Astrocyte (in vitro differentiated cells and primary cell): ENCODE results near the gene IL6ST. TPM values are rescaled to one million over a fixed set of nuclear protein-coding genes. Genes with fewer than 3 reads are reported as not detected.
"Not testable (repeated sequence)": the region's sequence is repeated elsewhere in the genome, so short reads cannot be mapped to it uniquely, and the experiment has no call there.

Experiments used
- DNase-seq: peaks from one replicate; pipeline ENCODE4 v3.0.0-alpha.2; 2010; ENCODE audit warnings: low read depth
- FAIRE-seq: peaks from 2 replicates; lab custom pipeline; 2011; peaks lifted over from hg19 to GRCh38; lab: Jason Lieb, UNC
- H2AFZ ChIP-seq: 2 replicates; pipeline ENCODE4 v1.6.0; 2012; ENCODE audit warnings: low read depth, low read length, inconsistent platforms
- H3K27ac ChIP-seq: 2 replicates; pipeline ENCODE4 v1.5.1; 2011; ENCODE audit warnings: low read depth, low read length, inconsistent platforms
- H3K27me3 ChIP-seq: 2 replicates; pipeline ENCODE4 v1.6.0; 2011; ENCODE audit warnings: low read length, inconsistent platforms; ENCODE audit not compliant: insufficient read depth
- H3K36me3 ChIP-seq: 2 replicates; pipeline ENCODE4 v1.5.1; 2011; ENCODE audit warnings: low read length, inconsistent platforms; ENCODE audit not compliant: insufficient read depth
- H3K4me1 ChIP-seq: 2 replicates; pipeline ENCODE4 v1.5.1; 2011; ENCODE audit warnings: low read length, inconsistent platforms; ENCODE audit not compliant: insufficient read depth
- H3K4me2 ChIP-seq: 2 replicates; pipeline ENCODE4 v1.6.0; 2012; ENCODE audit warnings: low read length, inconsistent platforms
- H3K4me3 ChIP-seq: 2 replicates; pipeline ENCODE4 v1.5.1; 2011; ENCODE audit warnings: low read depth, mild to moderate bottlenecking, low read length, inconsistent platforms; ENCODE audit not compliant: insufficient read depth
- H3K79me2 ChIP-seq: 2 replicates; pipeline ENCODE4 v1.6.0; 2012; ENCODE audit warnings: mild to moderate bottlenecking, low read length, inconsistent platforms; ENCODE audit not compliant: insufficient read depth
- H3K9ac ChIP-seq: 2 replicates; pipeline ENCODE4 v1.6.0; 2012; ENCODE audit warnings: mild to moderate bottlenecking, low read length, inconsistent platforms
- H3K9me3 ChIP-seq: 2 replicates; pipeline ENCODE4 v1.5.1; 2012; ENCODE audit warnings: low read depth, mild to moderate bottlenecking, low read length, inconsistent platforms; ENCODE audit not compliant: insufficient read depth
- H4K20me1 ChIP-seq: 2 replicates; pipeline ENCODE4 v1.6.0; 2012; ENCODE audit warnings: low read length, inconsistent platforms; ENCODE audit not compliant: insufficient read depth
- H3K27ac Mint-ChIP-seq: one replicate; pipeline ENCODE4 v1.8.0; 2021; ENCODE audit warnings: mild to moderate bottlenecking, mixed read lengths; ENCODE audit not compliant: unreplicated experiment
- H3K27me3 Mint-ChIP-seq: one replicate; pipeline ENCODE4 v1.8.0; 2021; ENCODE audit warnings: low read depth, mixed read lengths; ENCODE audit not compliant: unreplicated experiment
- H3K36me3 Mint-ChIP-seq: one replicate; pipeline ENCODE4 v1.8.0; 2021; ENCODE audit warnings: low read depth, mixed read lengths; ENCODE audit not compliant: unreplicated experiment
- H3K4me1 Mint-ChIP-seq: one replicate; pipeline ENCODE4 v1.8.0; 2021; ENCODE audit warnings: low read depth, mixed read lengths; ENCODE audit not compliant: unreplicated experiment
- H3K4me3 Mint-ChIP-seq: one replicate; pipeline ENCODE4 v1.8.0; 2021; ENCODE audit warnings: mild to moderate bottlenecking, moderate library complexity, mixed read lengths; ENCODE audit not compliant: unreplicated experiment
- H3K9me3 Mint-ChIP-seq: one replicate; pipeline ENCODE4 v1.8.0; 2021; ENCODE audit warnings: mild to moderate bottlenecking, mixed read lengths; ENCODE audit not compliant: unreplicated experiment
- EZH2 ChIP-seq: IDR thresholded peaks from 2 replicates; pipeline ENCODE4 v1.6.1; 2012; ENCODE audit warnings: mild to moderate bottlenecking, low read length, inconsistent platforms; ENCODE audit not compliant: insufficient read depth
- total RNA-seq: library from RNA; stranded (reverse); gene quantifications from 2 replicates; pipeline ENCODE4 v1.2.1, GENCODE V29; 2021
- TF ChIP-seq, protein P1 (sequence below): IDR thresholded peaks from 2 replicates; pipeline ENCODE4 v1.5.1; 2011; ENCODE audit warnings: low read depth, mild to moderate bottlenecking, inconsistent platforms, low read length, moderate library complexity; ENCODE audit not compliant: insufficient read depth

Gene IL6ST
- total RNA-seq, 1 donor from 2014 or later: 158 TPM

DNA sequence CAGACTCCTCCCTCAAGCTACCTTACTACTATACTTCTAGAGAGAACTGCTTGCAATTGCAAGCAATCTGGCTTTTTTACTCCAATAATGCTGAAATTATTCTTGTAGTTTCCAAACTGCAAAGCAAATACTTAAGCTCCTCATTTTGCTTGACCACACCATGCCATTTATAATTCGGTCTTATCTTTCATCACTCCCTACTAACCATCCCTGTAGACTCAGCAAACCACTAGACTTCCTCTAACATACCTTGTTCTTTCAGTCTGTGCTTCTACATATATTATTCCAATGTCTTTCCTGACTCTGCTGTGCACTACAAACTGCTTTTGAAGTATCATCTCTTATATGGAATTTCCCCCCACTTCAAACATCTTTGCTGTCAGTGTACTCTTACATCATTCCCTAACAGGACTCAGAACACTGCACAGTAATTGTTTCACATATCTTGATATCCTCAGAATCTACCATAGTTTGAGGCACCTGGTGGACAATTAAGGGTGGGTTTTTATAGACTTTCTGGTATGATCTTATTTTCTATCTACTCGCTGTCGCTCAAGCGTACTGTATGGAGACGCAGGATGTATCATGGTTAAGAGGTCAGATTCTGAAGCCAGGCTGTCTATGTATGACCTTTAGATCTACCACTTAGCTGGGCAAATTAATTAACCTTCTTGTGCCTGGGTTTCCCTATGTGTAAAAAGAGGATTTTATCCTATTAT, 2.8 kb downstream of the IL6ST start:
- Histone ChIP-seq H3K4me2 (peak overlapping the region; percentile 92), H2AFZ (no peak overlapping the region), H3K79me2 (peaks cover 73% of the 10 kb centered on the region), H4K20me1 (peaks cover 57% of the 10 kb centered on the region), H3K4me1 (peaks cover 20% of the 10 kb centered on the region), H3K36me3 (no peaks in the 10 kb centered on the region), H3K27ac (no peak overlapping the region), H3K9ac (no peak overlapping the region), H3K27me3 (no peaks in the 10 kb centered on the region), H3K9me3 (no peaks in the 10 kb centered on the region), H3K4me3 (peak overlapping the region; percentile 91)
- DNase-seq (peak; percentile 49), FAIRE-seq (no peak)
- Mint-ChIP-seq H3K4me1 (peaks cover 30% of the 10 kb centered on the region), H3K27ac (no peak overlapping the region), H3K4me3 (peak overlapping the region; percentile 17), H3K9me3 (no peaks in the 10 kb centered on the region), H3K36me3 (no peaks in the 10 kb centered on the region), H3K27me3 (no peaks in the 10 kb centered on the region)
- no peak for TF ChIP-seq EZH2

DNA sequence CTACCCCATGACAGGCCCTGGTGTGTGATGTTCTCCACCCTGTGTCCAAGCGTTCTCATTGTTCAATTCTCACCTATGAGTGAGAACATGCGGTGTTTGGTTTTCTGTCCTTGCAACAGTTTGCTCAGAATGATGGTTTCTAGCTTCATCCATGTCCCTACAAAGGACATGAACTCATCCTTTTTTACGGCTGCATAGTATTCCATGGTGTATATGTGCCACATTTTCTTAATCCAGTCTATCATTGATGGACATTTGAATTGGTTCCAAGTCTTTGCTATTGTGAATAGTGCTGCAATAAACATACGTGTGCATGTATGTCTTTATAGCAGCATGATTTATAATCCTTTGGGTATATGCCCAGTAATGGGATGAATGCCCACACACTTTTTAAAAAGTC, 3.9 kb downstream of the IL6ST start:
- peaks cover 64% of the 10 kb centered on the region for H4K20me1 ChIP-seq
- H3K36me3 ChIP-seq, H3K9me3 ChIP-seq, FAIRE-seq, H3K4me3 Mint-ChIP-seq, H3K27ac ChIP-seq, H3K27me3 ChIP-seq, H2AFZ ChIP-seq, H3K9ac ChIP-seq, H3K27me3 Mint-ChIP-seq, H3K4me3 ChIP-seq, H3K27ac Mint-ChIP-seq, H3K4me2 ChIP-seq, H3K36me3 Mint-ChIP-seq, DNase-seq, H3K9me3 Mint-ChIP-seq: not testable (repeated sequence)
- peaks cover 18% of the 10 kb centered on the region for H3K4me1 ChIP-seq
- peaks cover 83% of the 10 kb centered on the region for H3K79me2 ChIP-seq
- peaks cover 30% of the 10 kb centered on the region for H3K4me1 Mint-ChIP-seq

DNA sequence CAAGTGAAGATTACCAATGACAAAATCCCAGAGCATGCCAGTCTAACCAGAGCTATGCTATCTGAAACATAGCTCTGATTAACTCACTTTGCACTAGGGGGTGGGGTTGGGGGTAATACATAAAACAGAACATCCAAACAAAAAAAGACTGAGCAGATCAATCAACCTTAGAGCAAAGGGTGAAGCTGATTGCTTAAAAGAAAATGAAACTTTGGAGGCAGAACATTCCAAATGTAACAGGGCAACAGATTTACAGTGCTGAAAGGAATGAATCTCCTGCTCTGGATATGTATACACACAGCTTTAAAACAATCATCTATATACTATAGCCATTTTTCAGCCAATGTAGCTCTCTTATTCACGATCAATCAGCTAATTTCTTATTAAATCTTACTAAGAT, 4.9 kb downstream of the IL6ST start:
- Mint-ChIP-seq H3K9me3 (no peaks in the 10 kb centered on the region), H3K4me3 (peak overlapping the region; percentile 12), H3K27ac (no peak overlapping the region), H3K36me3 (no peaks in the 10 kb centered on the region), H3K4me1 (peaks cover 30% of the 10 kb centered on the region), H3K27me3 (no peaks in the 10 kb centered on the region)
- Histone ChIP-seq H3K4me1 (peaks cover 15% of the 10 kb centered on the region), H3K27ac (no peak overlapping the region), H3K79me2 (peaks cover 94% of the 10 kb centered on the region), H2AFZ (no peak overlapping the region), H3K4me3 (no peak overlapping the region), H3K4me2 (no peak overlapping the region), H3K9ac (no peak overlapping the region), H4K20me1 (peaks cover 70% of the 10 kb centered on the region), H3K36me3 (no peaks in the 10 kb centered on the region), H3K9me3 (no peaks in the 10 kb centered on the region), H3K27me3 (no peaks in the 10 kb centered on the region)
- TF ChIP-seq EZH2: no peak
- TF ChIP-seq, protein P1, sequence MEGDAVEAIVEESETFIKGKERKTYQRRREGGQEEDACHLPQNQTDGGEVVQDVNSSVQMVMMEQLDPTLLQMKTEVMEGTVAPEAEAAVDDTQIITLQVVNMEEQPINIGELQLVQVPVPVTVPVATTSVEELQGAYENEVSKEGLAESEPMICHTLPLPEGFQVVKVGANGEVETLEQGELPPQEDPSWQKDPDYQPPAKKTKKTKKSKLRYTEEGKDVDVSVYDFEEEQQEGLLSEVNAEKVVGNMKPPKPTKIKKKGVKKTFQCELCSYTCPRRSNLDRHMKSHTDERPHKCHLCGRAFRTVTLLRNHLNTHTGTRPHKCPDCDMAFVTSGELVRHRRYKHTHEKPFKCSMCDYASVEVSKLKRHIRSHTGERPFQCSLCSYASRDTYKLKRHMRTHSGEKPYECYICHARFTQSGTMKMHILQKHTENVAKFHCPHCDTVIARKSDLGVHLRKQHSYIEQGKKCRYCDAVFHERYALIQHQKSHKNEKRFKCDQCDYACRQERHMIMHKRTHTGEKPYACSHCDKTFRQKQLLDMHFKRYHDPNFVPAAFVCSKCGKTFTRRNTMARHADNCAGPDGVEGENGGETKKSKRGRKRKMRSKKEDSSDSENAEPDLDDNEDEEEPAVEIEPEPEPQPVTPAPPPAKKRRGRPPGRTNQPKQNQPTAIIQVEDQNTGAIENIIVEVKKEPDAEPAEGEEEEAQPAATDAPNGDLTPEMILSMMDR: no peak
- DNase-seq (no peak), FAIRE-seq (no peak)
